H1 (cell line): ENCODE measurements around the gene SCGN.

Experiments used
- EP300 ChIP-seq, 2 experiments: IDR thresholded peaks; 1 replicate in 1 of 2; 2 replicates in 1 of 2; pipeline ENCODE4 v1.6.1; 2011 to 2012; ENCODE audit warnings: low read depth in 2 of 2, low read length in 2 of 2, mild to moderate bottlenecking in 2 of 2, borderline replicate concordance in 1 of 2, inconsistent platforms in 1 of 2, moderate library complexity in 1 of 2
- MAFK ChIP-seq: IDR thresholded peaks from 2 replicates; pipeline ENCODE4 v1.6.1; 2012; ENCODE audit warnings: low read depth, mild to moderate bottlenecking, improper control_type of control experiment, low read length
- NRF1 ChIP-seq: IDR thresholded peaks from 2 replicates; pipeline ENCODE4 v1.6.1; 2011; ENCODE audit warnings: mild to moderate bottlenecking, low read depth, low read length, improper control_type of control experiment
- TF ChIP-seq, protein P1 (sequence below), 3 experiments: IDR thresholded peaks; 1 replicate in 2 of 3; 2 replicates in 1 of 3; pipeline versions ENCODE4 v1.5.1 to v1.6.1; 2011; ENCODE audit warnings: low read length in 3 of 3, mild to moderate bottlenecking in 3 of 3, inconsistent platforms in 2 of 3, low read depth in 1 of 3, moderate library complexity in 1 of 3; ENCODE audit not compliant: insufficient read depth in 1 of 3; ENCODE audit errors: control extremely low read depth in 1 of 3

DNA sequence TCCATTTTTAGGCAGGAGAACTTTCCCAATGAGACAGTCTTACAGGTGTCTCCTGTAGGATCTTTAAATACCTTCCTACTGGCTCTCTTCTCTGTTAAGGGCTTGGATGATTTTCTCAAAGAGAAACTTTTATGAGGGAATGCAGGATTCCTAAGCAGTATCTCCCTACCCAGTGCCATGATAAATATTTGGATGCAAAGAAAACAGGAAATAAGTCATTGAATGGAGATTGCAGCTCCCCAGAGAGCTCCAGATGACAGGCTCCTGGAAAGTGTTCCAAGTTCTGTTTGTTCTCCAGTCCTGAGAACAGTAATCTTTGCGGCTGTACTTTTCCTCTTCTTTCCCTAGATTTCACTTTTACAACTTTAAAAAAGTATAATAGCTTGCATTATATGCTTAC is 2.4 kb upstream of the SCGN start:
- no peak for TF ChIP-seq NRF1
- no peak for TF ChIP-seq MAFK
- no peak for TF ChIP-seq EP300 (IDR thresholded peaks at IDR 0.05; ENCODE audit: borderline replicate concordance in 1 of 2, low read depth in 2 of 2, low read length in 2 of 2)
- TF ChIP-seq, protein P1, sequence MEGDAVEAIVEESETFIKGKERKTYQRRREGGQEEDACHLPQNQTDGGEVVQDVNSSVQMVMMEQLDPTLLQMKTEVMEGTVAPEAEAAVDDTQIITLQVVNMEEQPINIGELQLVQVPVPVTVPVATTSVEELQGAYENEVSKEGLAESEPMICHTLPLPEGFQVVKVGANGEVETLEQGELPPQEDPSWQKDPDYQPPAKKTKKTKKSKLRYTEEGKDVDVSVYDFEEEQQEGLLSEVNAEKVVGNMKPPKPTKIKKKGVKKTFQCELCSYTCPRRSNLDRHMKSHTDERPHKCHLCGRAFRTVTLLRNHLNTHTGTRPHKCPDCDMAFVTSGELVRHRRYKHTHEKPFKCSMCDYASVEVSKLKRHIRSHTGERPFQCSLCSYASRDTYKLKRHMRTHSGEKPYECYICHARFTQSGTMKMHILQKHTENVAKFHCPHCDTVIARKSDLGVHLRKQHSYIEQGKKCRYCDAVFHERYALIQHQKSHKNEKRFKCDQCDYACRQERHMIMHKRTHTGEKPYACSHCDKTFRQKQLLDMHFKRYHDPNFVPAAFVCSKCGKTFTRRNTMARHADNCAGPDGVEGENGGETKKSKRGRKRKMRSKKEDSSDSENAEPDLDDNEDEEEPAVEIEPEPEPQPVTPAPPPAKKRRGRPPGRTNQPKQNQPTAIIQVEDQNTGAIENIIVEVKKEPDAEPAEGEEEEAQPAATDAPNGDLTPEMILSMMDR (IDR thresholded peaks at IDR 0.05; ENCODE audit: control extremely low read depth in 1 of 3, insufficient read depth in 1 of 3, low read depth in 1 of 3, low read length in 3 of 3), result no peak
